Measurements from ENCODE around the gene CDCA3. TPM values are rescaled to one million over a fixed set of nuclear protein-coding genes. Genes with fewer than 3 reads are reported as not detected.
"Not testable (repeated sequence)": the region's sequence is repeated elsewhere in the genome, so short reads cannot be mapped to it uniquely, and the experiment has no call there.

The CDCA3 gene
- total RNA-seq, 6 experiments from 2014 or later = 0.62 to 1.7 (median 1.3) TPM

- H3K4me3 ChIP-seq = peak overlapping the region in 1 of 3 donors; percentile 70
- peaks cover 0 to 38% (median 12%) of the 10 kb centered on the region in 4 donors for H3K4me1 ChIP-seq
- peaks cover 0 to 22% (median 12%) of the 10 kb centered on the region in 4 donors for H3K36me3 ChIP-seq
- ATAC-seq (peak in 1 of 4 donors; percentile 2), DNase-seq (peak in 2 of 3 donors; percentile 54 to 55)
- 61% methylated on average over 6 of the region's 12 CpGs for WGBS (ENCODE audit: insufficient coverage, low coverage, low lambda C conversion rate, missing lambda C conversion rate)
- TF ChIP-seq POLR2A (IDR thresholded peaks at IDR 0.05) (no peak), CTCF (IDR thresholded peaks at IDR 0.05) (no peak)
- peak overlapping the region in 1 of 3 donors; percentile 59 for H3K27ac ChIP-seq
- no peaks in the 10 kb centered on the region for H3K9me3 ChIP-seq
- intact Hi-C loops (cut with DNase I) = no loop called here
- H3K27me3 ChIP-seq = no peaks in the 10 kb centered on the region
Measured at GRCh38 chr12:6871052-6871957, 20.2 kb upstream of the CDCA3 start.

- H3K27ac ChIP-seq; ATAC-seq; intact Hi-C loops (cut with DNase I); H3K9me3 ChIP-seq; H3K27me3 ChIP-seq; H3K4me3 ChIP-seq: not testable (repeated sequence)
- Histone ChIP-seq H3K4me1 (peaks cover 0 to 38% (median 12%) of the 10 kb centered on the region in 4 donors), H3K36me3 (peaks cover 0 to 22% (median 12%) of the 10 kb centered on the region in 4 donors)
- WGBS (ENCODE audit: insufficient coverage, low coverage, low lambda C conversion rate, missing lambda C conversion rate) = 0% methylated on average over 1 of the region's 4 CpGs
- peak in 1 of 3 donors; percentile 11 for DNase-seq
Measured at GRCh38 chr12:6870304-6870703, 19.2 kb upstream of the CDCA3 start.

- H3K4me3 ChIP-seq = peak overlapping the region in 2 of 3 donors; percentile 93 to 96
- H3K27me3 ChIP-seq = no peaks in the 10 kb centered on the region
- intact Hi-C loops (cut with DNase I) = no loop called here
- peak; percentile 85 to 96 (median 94) for TF ChIP-seq CTCF (IDR thresholded peaks at IDR 0.05)
- TF ChIP-seq POLR2A (IDR thresholded peaks at IDR 0.05) = no peak
- H3K4me1 ChIP-seq = peaks cover 0 to 38% (median 12%) of the 10 kb centered on the region in 4 donors
- H3K36me3 ChIP-seq = peaks cover 0 to 22% (median 12%) of the 10 kb centered on the region in 4 donors
- peak; percentile 71 to 81 (median 77) for DNase-seq
- peak overlapping the region in 1 of 3 donors; percentile 93 for H3K27ac ChIP-seq
- ATAC-seq = peak in 3 of 4 donors; percentile 9 to 17 (median 10)
- 14% methylated on average over 9 of the region's 12 CpGs for WGBS (ENCODE audit: insufficient coverage, low coverage, low lambda C conversion rate, missing lambda C conversion rate)
- H3K9me3 ChIP-seq = no peaks in the 10 kb centered on the region
Measured at GRCh38 chr12:6869049-6870021, 18.2 kb upstream of the CDCA3 start.

GRCh38 chr12:6868211-6869048 lies 17.3 kb upstream of the CDCA3 start:
- Histone ChIP-seq H3K36me3 (peaks cover 0 to 22% (median 12%) of the 10 kb centered on the region in 4 donors), H3K4me1 (peaks cover 0 to 33% (median 10%) of the 10 kb centered on the region in 4 donors), H3K9me3 (no peaks in the 10 kb centered on the region), H3K27ac (peak overlapping the region; percentile 93 to 97 (median 93)), H3K4me3 (peak overlapping the region; percentile 93 to 98 (median 96)), H3K27me3 (no peaks in the 10 kb centered on the region)
- WGBS (ENCODE audit: insufficient coverage, low coverage, low lambda C conversion rate, missing lambda C conversion rate) = 3% methylated on average over 19 of the region's 22 CpGs
- DNase-seq (no peak), ATAC-seq (no peak)
- TF ChIP-seq POLR2A (IDR thresholded peaks at IDR 0.05) = no peak
- no peak for TF ChIP-seq CTCF (IDR thresholded peaks at IDR 0.05)
- intact Hi-C loops (cut with DNase I) = no loop called here
